ENCODE measurements around the gene PALS2.

DNA sequence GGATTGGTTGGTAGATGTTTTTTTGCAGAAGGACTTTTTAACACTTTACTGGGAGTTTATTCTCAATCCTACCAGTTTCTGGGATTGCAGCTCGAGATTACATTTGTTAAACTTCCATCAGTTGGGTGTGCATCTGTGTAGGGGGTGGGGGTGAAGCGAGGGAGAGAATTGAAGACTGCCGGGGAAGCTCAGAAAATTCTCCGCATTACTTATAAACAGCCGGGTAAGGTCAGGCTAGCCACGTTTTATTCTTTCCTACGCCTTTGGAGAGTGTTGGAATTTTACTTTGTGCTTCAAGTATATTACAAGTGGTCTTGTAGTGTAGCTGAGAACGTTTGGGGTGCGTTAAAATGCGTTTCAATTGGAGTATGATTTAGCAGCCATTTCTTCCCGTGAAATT is 1.1 kb downstream of the PALS2 start:
- no peak for TF ChIP-seq CTCF (IDR thresholded peaks at IDR 0.05)
- no peak for TF ChIP-seq POLR2A (IDR thresholded peaks at IDR 0.05)

All from heart left ventricle (tissue), 13 donors.